ENCODE measurements around the gene TRIM39.

- TF ChIP-seq POLR2A (IDR thresholded peaks at IDR 0.05; ENCODE audit: low read depth, low read length) (no peak), POLR2AphosphoS5 (IDR thresholded peaks at IDR 0.05; ENCODE audit: low read depth, low read length) (no peak)
Observed at GRCh38 chr6:30311101-30311500, 15.6 kb upstream of the TRIM39 start.

Measured in GM12892 (cell line).